HUES48 (cell line): ENCODE data around the gene PPDPF.

Experiments
- H3K27ac ChIP-seq: one replicate; pipeline ENCODE4 v1.7.0; 2013; ENCODE audit warnings: low read depth, low read length, inconsistent platforms
- H3K27me3 ChIP-seq: 2 replicates; pipeline ENCODE4 v1.6.1; 2013; ENCODE audit warnings: mild to moderate bottlenecking, low read length; ENCODE audit not compliant: control insufficient read depth, insufficient read depth
- H3K36me3 ChIP-seq: 2 replicates; pipeline ENCODE4 v1.6.1; 2013; ENCODE audit warnings: low read length; ENCODE audit not compliant: control insufficient read depth, insufficient read depth
- H3K4me1 ChIP-seq: 2 replicates; pipeline ENCODE4 v1.6.1; 2013; ENCODE audit warnings: mild to moderate bottlenecking, low read length; ENCODE audit not compliant: control insufficient read depth, insufficient read depth
- H3K4me3 ChIP-seq: 2 replicates; pipeline ENCODE4 v1.5.1; 2013; ENCODE audit warnings: mild to moderate bottlenecking, low read depth, low read length
- H3K9ac ChIP-seq: 2 replicates; pipeline ENCODE4 v1.6.1; 2013; ENCODE audit warnings: mild to moderate bottlenecking, low read depth, low read length, moderate library complexity
- H3K9me3 ChIP-seq: 2 replicates; pipeline ENCODE4 v1.6.1; 2013; ENCODE audit warnings: low read length; ENCODE audit not compliant: control insufficient read depth, insufficient read depth

PPDPF gene

DNA sequence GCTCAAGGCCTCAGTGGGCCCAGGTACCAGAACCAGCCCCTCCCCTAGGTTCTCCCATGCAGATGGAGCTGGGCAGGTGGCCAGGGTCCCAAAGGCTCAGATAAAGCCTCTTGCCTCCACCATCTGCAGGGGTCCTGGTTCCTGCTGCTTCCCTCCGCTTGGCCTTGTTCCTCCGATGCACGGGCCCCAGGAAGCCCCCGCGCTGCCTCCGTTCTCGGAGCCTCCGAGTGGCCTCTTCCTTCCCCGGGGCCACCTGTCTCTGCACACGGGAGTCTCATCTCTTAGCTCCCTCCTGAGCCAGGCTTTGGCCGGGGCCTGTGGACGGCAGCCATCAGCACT is 18.5 kb downstream of the PPDPF start:
- Histone ChIP-seq H3K27me3 (no peaks in the 10 kb centered on the region), H3K27ac (no peak overlapping the region), H3K4me3 (no peak overlapping the region), H3K36me3 (no peaks in the 10 kb centered on the region), H3K9ac (no peak overlapping the region), H3K9me3 (no peaks in the 10 kb centered on the region), H3K4me1 (peaks cover 3% of the 10 kb centered on the region; the same call in 1 of the 2 replicates)

GRCh38 chr20:63539441-63540370 is 19.1 kb downstream of the PPDPF start:
- no peak overlapping the region for H3K9ac ChIP-seq
- H3K27ac ChIP-seq = no peak overlapping the region
- no peak overlapping the region for H3K4me3 ChIP-seq
- H3K27me3 ChIP-seq = no peaks in the 10 kb centered on the region
- peaks cover 3% of the 10 kb centered on the region; the same call in 1 of the 2 replicates for H3K4me1 ChIP-seq
- no peaks in the 10 kb centered on the region for H3K9me3 ChIP-seq
- no peaks in the 10 kb centered on the region for H3K36me3 ChIP-seq

DNA sequence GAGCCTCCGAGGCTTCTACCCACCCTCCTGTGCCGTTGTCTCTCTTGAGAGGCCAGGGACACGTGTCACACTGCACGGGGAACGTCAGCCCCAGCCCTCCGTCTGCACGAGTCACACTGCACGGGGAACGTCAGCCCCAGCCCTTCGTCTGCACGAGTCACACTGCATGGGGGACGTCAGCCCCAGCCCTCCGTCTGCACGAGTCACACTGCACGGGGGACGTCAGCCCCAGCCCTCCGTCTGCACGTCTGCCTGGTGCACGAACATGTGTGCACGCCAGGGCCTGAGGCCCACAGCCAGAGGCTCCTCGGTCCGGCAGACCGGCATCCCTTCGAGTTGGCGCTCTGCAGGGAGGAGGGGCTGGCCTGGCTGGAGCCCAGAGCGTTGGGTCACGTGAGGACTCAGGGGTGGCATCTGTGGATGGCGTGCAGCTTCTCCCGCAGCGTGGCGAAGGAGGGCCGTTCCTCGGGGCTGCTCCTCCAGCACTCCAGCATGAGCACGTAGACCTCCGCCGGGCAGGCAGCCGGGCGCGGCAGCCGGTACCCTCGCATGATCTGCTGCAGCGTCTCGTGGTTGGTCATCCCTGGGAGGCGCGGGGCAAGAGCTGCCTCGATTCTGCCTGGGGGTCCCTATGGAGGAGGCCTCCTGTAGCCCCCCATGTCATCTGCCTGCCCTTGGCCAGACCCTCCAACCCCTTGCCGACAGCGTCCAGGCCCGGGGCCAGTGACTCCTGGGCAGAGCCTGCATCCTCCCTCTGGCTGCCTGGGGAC is 20.0 kb downstream of the PPDPF start:
- Histone ChIP-seq H3K4me1 (peaks cover 3% of the 10 kb centered on the region; the same call in 1 of the 2 replicates), H3K4me3 (no peak overlapping the region), H3K27me3 (no peaks in the 10 kb centered on the region), H3K36me3 (no peaks in the 10 kb centered on the region), H3K9ac (no peak overlapping the region), H3K27ac (no peak overlapping the region), H3K9me3 (no peaks in the 10 kb centered on the region)

GRCh38 chr20:63541371-63541770 is 20.8 kb downstream of the PPDPF start:
- Histone ChIP-seq H3K9me3 (no peaks in the 10 kb centered on the region), H3K4me3 (no peak overlapping the region), H3K36me3 (no peaks in the 10 kb centered on the region), H3K9ac (no peak overlapping the region), H3K27me3 (no peaks in the 10 kb centered on the region), H3K27ac (no peak overlapping the region), H3K4me1 (peaks cover 3% of the 10 kb centered on the region; the same call in 1 of the 2 replicates)

- H3K36me3 ChIP-seq = no peaks in the 10 kb centered on the region
- H3K27me3 ChIP-seq = no peaks in the 10 kb centered on the region
- peaks cover 6% of the 10 kb centered on the region; the same call in 1 of the 2 replicates for H3K4me1 ChIP-seq
- H3K27ac ChIP-seq = no peak overlapping the region
- no peak overlapping the region for H3K9ac ChIP-seq
- no peaks in the 10 kb centered on the region for H3K9me3 ChIP-seq
- H3K4me3 ChIP-seq = no peak overlapping the region
These were observed 21.5 kb downstream of the PPDPF start for GRCh38 chr20:63542031-63542559.

DNA sequence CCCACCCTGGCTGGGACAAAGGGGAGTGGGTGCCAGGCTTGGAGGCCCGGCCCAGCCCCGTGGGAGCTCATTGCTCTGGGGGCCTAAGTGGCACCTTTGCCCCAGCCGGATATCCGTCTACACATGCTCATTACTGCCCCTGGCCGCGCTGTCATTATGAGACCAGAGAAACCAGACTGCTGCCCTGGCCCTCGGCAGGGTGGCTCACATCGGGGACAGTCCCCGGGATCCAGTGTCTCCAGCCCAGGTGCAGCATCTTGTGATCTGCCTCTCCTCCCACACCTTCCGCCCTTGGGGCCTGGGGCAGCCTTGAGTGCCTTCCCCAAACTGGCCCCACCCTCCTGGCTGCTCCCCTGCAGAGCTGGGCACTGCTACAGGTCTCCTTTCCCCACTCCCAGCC is 22.1 kb downstream of the PPDPF start:
- no peaks in the 10 kb centered on the region for H3K27me3 ChIP-seq
- peaks cover 10% of the 10 kb centered on the region; the same call in 1 of the 2 replicates for H3K4me1 ChIP-seq
- no peaks in the 10 kb centered on the region for H3K36me3 ChIP-seq
- no peak overlapping the region for H3K27ac ChIP-seq
- no peak overlapping the region for H3K4me3 ChIP-seq
- H3K9ac ChIP-seq = no peak overlapping the region
- no peaks in the 10 kb centered on the region for H3K9me3 ChIP-seq

DNA sequence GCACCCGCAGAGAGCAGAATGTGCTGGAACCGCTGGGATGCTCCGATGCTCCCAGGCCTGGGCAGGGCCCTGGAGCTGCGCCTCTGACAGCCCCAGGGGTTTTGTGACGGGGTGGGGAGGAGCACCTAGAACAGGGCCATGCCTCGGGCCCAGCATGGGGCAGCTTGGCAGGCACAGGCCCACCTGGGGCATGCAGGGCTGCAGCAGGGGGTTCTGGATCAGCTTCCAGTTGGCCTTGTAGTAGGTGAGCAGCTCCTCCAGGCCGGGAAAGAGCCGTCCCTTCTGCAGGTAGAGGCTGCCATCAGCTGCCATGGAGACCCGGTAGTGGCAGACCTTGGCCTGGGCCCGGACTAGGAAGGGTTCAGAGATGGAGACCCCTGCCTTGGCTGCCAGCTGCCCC is 22.6 kb downstream of the PPDPF start:
- Histone ChIP-seq H3K9ac (no peak overlapping the region), H3K4me1 (peaks cover 14% of the 10 kb centered on the region; the same call in 1 of the 2 replicates)

DNA sequence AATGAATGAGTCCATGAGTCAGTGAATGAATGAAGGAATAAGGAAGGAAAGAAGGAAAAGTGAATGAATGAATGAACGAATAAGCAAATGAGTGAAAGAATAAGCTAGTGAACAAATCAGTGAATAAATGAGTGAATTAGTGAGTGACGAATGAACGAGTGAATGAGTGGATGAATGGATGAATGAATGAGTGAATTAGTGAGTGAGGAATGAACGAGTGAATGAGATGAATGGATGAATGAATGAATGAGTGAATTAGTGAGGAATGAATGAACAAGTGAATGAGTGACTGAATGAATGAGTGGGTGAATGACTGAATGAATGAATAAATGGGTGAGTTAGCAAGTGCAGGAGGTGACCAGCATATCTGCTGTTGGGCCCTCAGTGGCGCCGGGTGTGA is 23.2 kb downstream of the PPDPF start:
- no peaks in the 10 kb centered on the region for H3K27me3 ChIP-seq
- H3K36me3 ChIP-seq = no peaks in the 10 kb centered on the region
- H3K27ac ChIP-seq = no peak overlapping the region
- no peaks in the 10 kb centered on the region for H3K9me3 ChIP-seq
- no peak overlapping the region for H3K9ac ChIP-seq
- no peak overlapping the region for H3K4me3 ChIP-seq
- H3K4me1 ChIP-seq = peaks cover 19% of the 10 kb centered on the region; the same call in 1 of the 2 replicates

More for the DNA sequence above, 22.6 kb downstream of the PPDPF start:
- Histone ChIP-seq H3K27ac (no peak overlapping the region), H3K27me3 (no peaks in the 10 kb centered on the region), H3K36me3 (no peaks in the 10 kb centered on the region), H3K9me3 (no peaks in the 10 kb centered on the region), H3K4me3 (no peak overlapping the region)

DNA sequence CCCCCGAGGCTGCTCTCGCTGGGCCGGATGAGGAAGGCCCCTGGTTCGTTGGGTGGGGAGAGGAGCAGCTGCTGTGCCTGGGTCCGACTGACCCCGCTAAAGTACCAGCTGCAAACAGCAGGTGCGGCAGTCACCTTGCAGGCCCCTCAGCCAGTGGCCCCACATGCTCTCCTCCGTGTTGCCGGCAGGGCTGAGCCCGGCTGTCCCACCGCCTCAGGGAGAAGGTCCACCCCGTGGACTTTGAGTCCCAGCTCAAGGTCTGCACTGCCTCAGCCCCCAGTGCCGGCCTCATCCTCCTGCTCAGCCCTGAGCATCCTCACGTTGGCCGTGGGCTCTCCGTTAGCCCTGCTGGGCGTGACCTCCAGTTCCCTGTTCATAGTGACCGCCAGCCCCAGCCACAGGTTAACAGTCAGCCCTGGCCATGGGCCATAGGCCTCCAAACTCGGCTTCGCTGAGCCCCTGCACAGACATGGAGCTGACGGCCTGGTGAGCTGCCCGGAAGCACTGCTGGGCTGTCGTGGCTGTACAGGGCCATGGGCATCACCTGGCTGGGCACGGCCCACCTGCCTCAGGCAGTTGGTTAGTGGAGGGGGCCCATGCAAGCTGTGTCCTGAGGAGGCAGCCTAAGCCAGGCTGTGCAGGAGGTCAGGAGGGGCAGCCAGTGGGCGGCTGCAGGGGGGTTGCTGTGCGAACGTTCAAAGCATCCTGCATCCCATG is 23.8 kb downstream of the PPDPF start:
- no peak overlapping the region for H3K4me3 ChIP-seq
- H3K9me3 ChIP-seq = no peaks in the 10 kb centered on the region
- no peaks in the 10 kb centered on the region for H3K27me3 ChIP-seq
- peaks cover 18% of the 10 kb centered on the region; the same call in 1 of the 2 replicates for H3K4me1 ChIP-seq
- H3K9ac ChIP-seq = no peak overlapping the region
- H3K27ac ChIP-seq = no peak overlapping the region
- no peaks in the 10 kb centered on the region for H3K36me3 ChIP-seq

DNA sequence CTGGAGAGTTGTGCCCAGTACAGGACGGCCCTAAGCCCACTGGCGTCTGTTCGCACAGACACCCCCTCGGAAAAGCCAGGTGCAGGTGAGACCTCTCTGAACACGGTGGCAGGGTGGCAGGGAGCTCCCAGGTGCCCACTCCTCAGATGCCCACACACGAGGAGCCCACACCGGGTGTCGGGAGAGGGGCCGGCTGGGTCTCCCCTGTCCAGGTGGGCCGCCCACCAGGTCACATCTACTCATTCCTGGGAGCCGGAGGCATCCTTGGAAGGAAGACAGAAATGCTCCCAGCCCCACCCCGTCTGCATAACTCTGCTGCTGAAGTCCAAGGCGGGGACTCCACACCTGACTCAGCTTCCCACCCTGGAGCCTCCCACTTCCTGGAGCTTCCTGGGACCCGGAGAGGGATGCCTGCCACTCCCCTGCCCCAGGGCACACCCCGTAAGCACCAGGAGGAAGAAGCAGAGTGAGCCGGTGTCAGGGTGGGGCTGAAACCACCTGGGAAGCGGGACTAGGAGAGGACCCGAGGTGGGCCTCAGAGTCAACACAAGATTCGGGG is 24.5 kb downstream of the PPDPF start:
- Histone ChIP-seq H3K36me3 (no peaks in the 10 kb centered on the region), H3K9ac (no peak overlapping the region), H3K27ac (no peak overlapping the region), H3K27me3 (no peaks in the 10 kb centered on the region), H3K4me1 (peaks cover 18% of the 10 kb centered on the region; the same call in 1 of the 2 replicates), H3K4me3 (no peak overlapping the region), H3K9me3 (no peaks in the 10 kb centered on the region)
